AG10803 (cell line): ENCODE measurements around the gene C1orf87.

Experiments
- DNase-seq: peaks from one replicate; pipeline ENCODE4 v3.0.0; 2010; ENCODE audit warnings: low read depth
- H3K4me3 ChIP-seq: 2 replicates; pipeline ENCODE4 v1.5.1; 2011; ENCODE audit warnings: mild to moderate bottlenecking, low read length, control low read depth
- TF ChIP-seq, protein P1 (sequence below): conservative IDR thresholded peaks from 2 replicates; pipeline ENCODE4 v1.5.1; 2011; ENCODE audit warnings: mild to moderate bottlenecking, low read length, control low read depth, inconsistent platforms

C1orf87 gene, protein sequence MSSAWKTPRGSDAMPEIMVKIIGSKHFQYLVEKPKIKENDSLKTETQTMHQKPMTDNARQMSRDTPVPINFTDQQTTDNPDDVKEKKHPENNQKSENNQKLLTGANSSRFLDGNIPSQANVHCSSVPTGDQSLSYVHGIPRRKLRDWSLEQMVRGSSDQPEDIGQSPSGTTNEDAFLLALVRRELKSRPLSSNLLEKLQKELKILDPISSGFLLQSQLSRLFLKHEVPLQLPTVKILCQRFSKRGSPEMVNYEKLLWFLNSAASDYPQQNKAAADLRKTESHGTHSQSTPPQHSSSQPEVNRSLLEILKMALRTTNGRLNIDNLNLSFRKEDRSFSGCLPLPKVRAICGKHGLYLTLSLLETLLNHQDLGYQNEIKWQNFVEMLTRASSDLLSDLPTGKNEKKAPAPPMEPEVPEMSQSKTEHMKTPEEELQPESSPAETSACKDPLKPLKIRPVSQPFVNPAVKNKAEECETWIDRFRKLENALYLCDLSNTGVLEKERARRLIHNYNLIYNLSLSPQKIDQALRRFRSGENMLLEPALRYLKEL

GRCh38 chr1:60073605-60074278 is at the start of gene C1orf87:
Gene C1orf87 (minus strand): TSS chr1:60073770. CDS start chr1:60072643, 1,127 bp downstream.
- no peak for DNase-seq
- H3K4me3 ChIP-seq = no peak within 1 kb of the TSS
- TF ChIP-seq, protein P1, sequence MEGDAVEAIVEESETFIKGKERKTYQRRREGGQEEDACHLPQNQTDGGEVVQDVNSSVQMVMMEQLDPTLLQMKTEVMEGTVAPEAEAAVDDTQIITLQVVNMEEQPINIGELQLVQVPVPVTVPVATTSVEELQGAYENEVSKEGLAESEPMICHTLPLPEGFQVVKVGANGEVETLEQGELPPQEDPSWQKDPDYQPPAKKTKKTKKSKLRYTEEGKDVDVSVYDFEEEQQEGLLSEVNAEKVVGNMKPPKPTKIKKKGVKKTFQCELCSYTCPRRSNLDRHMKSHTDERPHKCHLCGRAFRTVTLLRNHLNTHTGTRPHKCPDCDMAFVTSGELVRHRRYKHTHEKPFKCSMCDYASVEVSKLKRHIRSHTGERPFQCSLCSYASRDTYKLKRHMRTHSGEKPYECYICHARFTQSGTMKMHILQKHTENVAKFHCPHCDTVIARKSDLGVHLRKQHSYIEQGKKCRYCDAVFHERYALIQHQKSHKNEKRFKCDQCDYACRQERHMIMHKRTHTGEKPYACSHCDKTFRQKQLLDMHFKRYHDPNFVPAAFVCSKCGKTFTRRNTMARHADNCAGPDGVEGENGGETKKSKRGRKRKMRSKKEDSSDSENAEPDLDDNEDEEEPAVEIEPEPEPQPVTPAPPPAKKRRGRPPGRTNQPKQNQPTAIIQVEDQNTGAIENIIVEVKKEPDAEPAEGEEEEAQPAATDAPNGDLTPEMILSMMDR = no peak

- no peak overlapping the region for H3K4me3 ChIP-seq
- TF ChIP-seq, protein P1 = no peak
- DNase-seq = peak; percentile 82
These were observed 44.5 kb upstream of the C1orf87 start for GRCh38 chr1:60118085-60118484.

DNA sequence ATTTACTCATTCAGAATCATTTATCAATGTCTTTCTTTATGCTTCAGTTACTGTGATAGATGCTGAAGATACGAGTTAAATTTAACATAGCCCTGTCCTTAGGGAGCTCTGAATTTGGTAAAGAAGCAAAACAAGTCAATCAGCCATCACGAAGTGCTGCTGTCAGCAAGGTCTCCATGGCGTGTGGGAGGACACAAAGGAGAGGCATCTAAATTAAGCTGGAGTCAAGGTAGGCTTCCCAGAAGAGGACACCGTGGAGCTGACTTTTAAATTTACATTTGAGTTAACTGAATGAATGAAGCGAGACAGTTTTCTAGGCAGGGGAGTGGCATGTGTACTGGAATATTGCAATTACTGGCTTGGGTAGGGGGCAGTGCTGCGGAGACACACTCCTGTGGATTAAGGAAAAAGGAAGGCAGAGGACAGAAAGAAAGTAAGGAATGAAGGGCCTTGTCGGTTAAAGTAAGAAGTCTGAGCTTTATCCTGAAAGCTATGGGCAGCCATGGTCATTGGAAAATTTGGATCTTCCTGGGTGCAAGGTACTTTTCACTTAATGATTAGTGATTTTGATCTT is 41.3 kb upstream of the C1orf87 start:
- H3K4me3 ChIP-seq = no peak overlapping the region
- TF ChIP-seq, protein P1 = no peak
- DNase-seq = no peak

DNA sequence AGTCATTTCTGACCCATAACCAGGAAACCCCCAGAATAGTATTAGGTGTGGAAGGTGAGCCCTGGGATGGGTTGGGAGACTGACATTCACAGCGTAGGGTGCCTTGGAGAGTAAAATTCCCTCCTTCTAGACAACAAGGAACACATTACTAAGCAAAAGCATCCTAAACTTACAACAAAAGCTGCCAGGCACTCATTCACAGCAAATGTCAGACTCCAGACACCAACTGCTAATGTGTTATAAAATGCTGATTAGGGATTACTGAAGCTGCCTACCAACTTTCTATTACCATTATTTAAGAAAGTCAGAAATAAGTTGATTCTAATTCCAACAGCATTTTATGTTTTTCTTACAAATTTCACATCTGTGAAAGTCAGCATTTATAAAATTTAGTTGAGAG is 40.0 kb upstream of the C1orf87 start:
- DNase-seq = no peak
- TF ChIP-seq, protein P1 = no peak
- no peak overlapping the region for H3K4me3 ChIP-seq

- H3K4me3 ChIP-seq = no peak overlapping the region
- no peak for DNase-seq
- TF ChIP-seq, protein P1 = no peak
These were observed 39.5 kb upstream of the C1orf87 start for GRCh38 chr1:60113028-60113427.

DNA sequence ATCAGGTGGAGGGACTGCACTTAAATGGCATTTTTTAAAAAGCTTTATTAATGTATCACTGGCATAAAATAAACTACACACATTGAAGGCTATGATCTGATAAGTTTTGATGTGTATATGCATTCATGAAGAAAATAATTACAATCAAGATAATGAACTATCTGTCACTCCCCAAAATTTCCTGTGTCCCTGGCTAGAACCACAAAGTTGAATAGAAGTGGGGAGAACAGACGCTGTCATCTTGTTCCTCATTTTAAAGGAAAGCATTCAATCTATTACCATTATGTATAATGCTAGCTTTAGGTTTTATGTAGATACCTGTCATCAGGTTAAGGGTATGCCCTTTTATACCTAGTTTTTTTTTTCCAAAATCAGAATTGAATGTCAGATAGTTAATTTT is 38.1 kb upstream of the C1orf87 start:
- DNase-seq = no peak
- TF ChIP-seq, protein P1 = no peak
- no peak overlapping the region for H3K4me3 ChIP-seq
